HEK293 (cell line): Measurements from ENCODE around the gene TOM1.
A peak's percentile ranks its signal among the peaks of the same experiment; 100 is the strongest.

Experiments
- CTCF ChIA-PET: fragments of 350-600 bp; formaldehyde crosslinking; extraction: SDS; loops from one replicate; lab custom pipeline; 2021; ENCODE audit warnings: antibody characterized with exemption; lab: Yijun Ruan, JAX
- POLR2A ChIA-PET: fragments of 300-600 bp; formaldehyde crosslinking; extraction: SDS; loops from one replicate; lab custom pipeline; 2020; ENCODE audit warnings: antibody characterized with exemption, inconsistent platforms; lab: Yijun Ruan, JAX
- H3K27ac ChIP-seq: fragments of 200-500 bp; sonication (Bioruptor generic); 2 replicates; pipeline ENCODE4 v1.5.1; 2014; ENCODE audit warnings: low read depth, low read length, control low read depth, inconsistent platforms; ENCODE audit errors: extremely low read depth
- H3K36me3 ChIP-seq, 2 experiments: fragments of 200-500 bp in 1 of 2; sonication (Bioruptor generic) in 1 of 2; 1 replicate in 1 of 2; 2 replicates in 1 of 2; pipeline ENCODE4 v1.5.1; 2014 to 2017; ENCODE audit warnings: inconsistent platforms in 2 of 2, low read length in 2 of 2; ENCODE audit not compliant: control insufficient read depth in 2 of 2, insufficient read depth in 1 of 2
- H3K4me1 ChIP-seq: fragments of 200-500 bp; sonication (Bioruptor generic); 2 replicates; pipeline ENCODE4 v1.5.1; 2014; ENCODE audit warnings: mild to moderate bottlenecking, low read length, inconsistent platforms; ENCODE audit not compliant: control insufficient read depth, insufficient read depth
- H3K4me3 ChIP-seq: 2 replicates; pipeline ENCODE4 v1.5.1; 2011; ENCODE audit warnings: low read depth, mild to moderate bottlenecking, control low read depth, low read length, moderate library complexity
- H3K9me3 ChIP-seq: fragments of 200-500 bp; sonication (Bioruptor generic); 2 replicates; pipeline ENCODE4 v1.5.1; 2014; ENCODE audit warnings: low read depth, low read length, inconsistent platforms; ENCODE audit not compliant: control insufficient read depth, insufficient read depth
- ATF2 ChIP-seq: fragments of 450-650 bp; formaldehyde crosslinking; IDR thresholded peaks from 2 replicates; pipeline ENCODE4 v1.5.1; 2016; ENCODE audit warnings: missing biosample characterization, missing genetic modification characterization, low read depth
- HOXC10 ChIP-seq: sonication (generic); formaldehyde crosslinking; IDR thresholded peaks from 2 replicates; pipeline ENCODE4 v1.8.1; 2023; ENCODE audit warnings: mild to moderate bottlenecking, missing genetic modification reagents
- KLF10 ChIP-seq: fragments of 450-650 bp; IDR thresholded peaks from 2 replicates; pipeline ENCODE4 v1.5.1; 2018; ENCODE audit warnings: missing biosample characterization, mild to moderate bottlenecking, missing genetic modification characterization
- PRDM4 ChIP-seq: fragments of 450-650 bp; formaldehyde crosslinking; IDR thresholded peaks from 2 replicates; pipeline ENCODE4 v1.5.1; 2017; ENCODE audit warnings: missing biosample characterization, missing genetic modification characterization
- TSHZ1 ChIP-seq: fragments of 450-650 bp; formaldehyde crosslinking; IDR thresholded peaks from 2 replicates; pipeline ENCODE4 v1.5.1; 2016; ENCODE audit warnings: missing biosample characterization, missing genetic modification characterization, borderline replicate concordance
- ZBTB11 ChIP-seq: fragments of 450-650 bp; formaldehyde crosslinking; conservative IDR thresholded peaks from 2 replicates; pipeline ENCODE4 v1.5.1; 2016; ENCODE audit warnings: low read depth, missing biosample characterization, missing genetic modification characterization
- ZBTB6 ChIP-seq: fragments of 450-650 bp; formaldehyde crosslinking; IDR thresholded peaks from 2 replicates; pipeline ENCODE4 v1.5.1; 2017; ENCODE audit warnings: missing biosample characterization, missing genetic modification characterization
- ZNF138 ChIP-seq: fragments of 450-650 bp; formaldehyde crosslinking; IDR thresholded peaks from 2 replicates; pipeline ENCODE4 v1.5.1; 2016; ENCODE audit warnings: missing biosample characterization, missing genetic modification characterization, borderline replicate concordance
- ZNF302 ChIP-seq: fragments of 450-650 bp; formaldehyde crosslinking; IDR thresholded peaks from 2 replicates; pipeline ENCODE4 v1.5.1; 2016; ENCODE audit warnings: missing biosample characterization, missing genetic modification characterization, low read depth
- ZNF324 ChIP-seq: fragments of 450-650 bp; formaldehyde crosslinking; IDR thresholded peaks from 2 replicates; pipeline ENCODE4 v1.5.1; 2016; ENCODE audit warnings: missing biosample characterization, missing genetic modification characterization
- ZNF518A ChIP-seq: fragments of 450-650 bp; formaldehyde crosslinking; conservative IDR thresholded peaks from 2 replicates; pipeline ENCODE4 v1.5.1; 2016; ENCODE audit warnings: low read depth, missing biosample characterization, missing genetic modification characterization
- ZNF561 ChIP-seq: fragments of 450-650 bp; IDR thresholded peaks from 2 replicates; pipeline ENCODE4 v1.5.1; 2018; ENCODE audit warnings: missing biosample characterization, missing genetic modification characterization, borderline replicate concordance
- ZNF660 ChIP-seq: fragments of 450-650 bp; IDR thresholded peaks from 2 replicates; pipeline ENCODE4 v1.5.1; 2018; ENCODE audit warnings: missing biosample characterization, mild to moderate bottlenecking, missing genetic modification characterization
- ZNF704 ChIP-seq: fragments of 450-650 bp; formaldehyde crosslinking; IDR thresholded peaks from 2 replicates; pipeline ENCODE4 v1.5.1; 2016; ENCODE audit warnings: missing biosample characterization, missing genetic modification characterization
- ZNF785 ChIP-seq: fragments of 450-650 bp; formaldehyde crosslinking; IDR thresholded peaks from 2 replicates; pipeline ENCODE4 v1.5.1; 2016; ENCODE audit warnings: missing biosample characterization, missing genetic modification characterization

The TOM1 gene

GRCh38 chr22:35299673-35300499, at the start of gene TOM1:
TSS of gene TOM1 (plus strand) at chr22:35299894. CDS start at chr22:35299929, 35 bp downstream.
- Histone ChIP-seq H3K9me3 (no peaks in the 10 kb centered on the region), H3K4me1 (no peaks in the 10 kb centered on the region), H3K36me3 (peaks cover 17 to 23% of the 10 kb centered on the region in 2 experiments), H3K4me3 (peak within 1 kb of the TSS; percentile 74), H3K27ac (peak within 1 kb of the TSS; percentile 34; the same call in 1 of the 2 replicates)
- ChIA-PET CTCF (interaction anchor here (0.8 kb wide), 1 partner anchor 10 kb away, joined by 3 read pairs; no protein-coding TSS in a partner anchor), POLR2A (interaction anchor here (0.6 to 1.4 kb wide), 17 partner anchors 9 to 766 kb away, joined by 3 to 8 read pairs (median 4); partner anchors contain the start of genes HMGXB4 and RASD2)
- TF ChIP-seq ZBTB11 (0 out of 2 replicates have a peak, but pooled peaks have one; percentile 11), ZNF785 (tag by site-specific recombination) (no peak; the same call in 1 of the 2 replicates), ZNF324 (tag by site-specific recombination) (0 out of 2 replicates have a peak, but pooled peaks have one; percentile 21), ATF2 (tag by site-specific recombination) (peak; percentile 84), PRDM4 (peak; percentile 59; the same call in 1 of the 2 replicates), TSHZ1 (tag by site-specific recombination) (peak; percentile 60; the same call in 1 of the 2 replicates), KLF10 (tag by site-specific recombination) (peak; percentile 98), ZNF138 (no peak), ZNF518A (0 out of 2 replicates have a peak, but pooled peaks have one; percentile 11), HOXC10 (CRISPR knock-in tag) (no peak), ZNF561 (peak; percentile 78; the same call in 1 of the 2 replicates), ZNF302 (tag by site-specific recombination) (no peak), ZNF704 (tag by site-specific recombination) (peak; percentile 91; the same call in 1 of the 2 replicates), ZNF660 (tag by site-specific recombination) (peak; percentile 10; the same call in 1 of the 2 replicates), ZBTB6 (tag by site-specific recombination) (no peak)
